Bronchial epithelial cell (primary cell): ENCODE measurements around the gene CACNG1. TPM values are rescaled to one million over a fixed set of nuclear protein-coding genes. Genes with fewer than 3 reads are reported as not detected.

Experiments used
- DNase-seq: peaks from one replicate; pipeline ENCODE4 v3.0.0-alpha.2; 2010; ENCODE audit warnings: low read depth
- FAIRE-seq: peaks from 2 replicates; lab custom pipeline; 2011; peaks lifted over from hg19 to GRCh38; lab: Jason Lieb, UNC
- H3K27me3 ChIP-seq: 2 replicates; pipeline ENCODE4 v1.5.1; 2011; ENCODE audit warnings: low read length; ENCODE audit not compliant: control insufficient read depth, insufficient read depth
- H3K36me3 ChIP-seq: 2 replicates; pipeline ENCODE4 v1.5.1; 2011; ENCODE audit warnings: low read length; ENCODE audit not compliant: control insufficient read depth, insufficient read depth
- H3K4me3 ChIP-seq: 2 replicates; pipeline ENCODE4 v1.5.1; 2011; ENCODE audit warnings: mild to moderate bottlenecking, low read depth, low read length, control low read depth
- CTCF ChIP-seq: IDR thresholded peaks from 2 replicates; pipeline ENCODE4 v1.5.1; 2011; ENCODE audit warnings: mild to moderate bottlenecking, moderate library complexity, low read length, control low read depth, inconsistent platforms; ENCODE audit not compliant: insufficient read depth, severe bottlenecking
- total RNA-seq: library from RNA; depleted of rRNA; stranded (reverse); fragments of >200 nt; gene quantifications from 2 replicates; pipeline ENCODE4 v1.2.1, GENCODE V29; 2014

CACNG1 gene
- total RNA-seq, 1 donor from 2014 or later, result not detected

- Histone ChIP-seq H3K4me3 (no peak overlapping the region), H3K27me3 (no peaks in the 10 kb centered on the region), H3K36me3 (no peaks in the 10 kb centered on the region)
- FAIRE-seq, result no peak
- no peak for TF ChIP-seq CTCF
- DNase-seq, result no peak
Measured at GRCh38 chr17:67049025-67049739, 4.8 kb downstream of the CACNG1 start.

- no peak for FAIRE-seq
- TF ChIP-seq CTCF, result no peak
- no peak for DNase-seq
- Histone ChIP-seq H3K27me3 (no peaks in the 10 kb centered on the region), H3K4me3 (no peak overlapping the region), H3K36me3 (no peaks in the 10 kb centered on the region)
Measured at GRCh38 chr17:67050066-67050465, 5.7 kb downstream of the CACNG1 start.

- DNase-seq, result no peak
- Histone ChIP-seq H3K36me3 (no peaks in the 10 kb centered on the region), H3K4me3 (no peak overlapping the region), H3K27me3 (no peaks in the 10 kb centered on the region)
- TF ChIP-seq CTCF, result no peak
- no peak for FAIRE-seq
Measured at GRCh38 chr17:67050471-67051154, 6.3 kb downstream of the CACNG1 start.

- FAIRE-seq (no peak), DNase-seq (no peak)
- no peak overlapping the region for H3K4me3 ChIP-seq
- no peaks in the 10 kb centered on the region for H3K27me3 ChIP-seq
- no peak for TF ChIP-seq CTCF
- H3K36me3 ChIP-seq, result no peaks in the 10 kb centered on the region
Measured at GRCh38 chr17:67051155-67051538, 6.8 kb downstream of the CACNG1 start.

- H3K4me3 ChIP-seq, result no peak overlapping the region
- DNase-seq (no peak), FAIRE-seq (no peak)
- TF ChIP-seq CTCF, result no peak
- H3K36me3 ChIP-seq, result no peaks in the 10 kb centered on the region
- no peaks in the 10 kb centered on the region for H3K27me3 ChIP-seq
Measured at GRCh38 chr17:67051837-67052236, 7.5 kb downstream of the CACNG1 start.
